Measurements from ENCODE around the gene DKC1. TPM values are rescaled to one million over a fixed set of nuclear protein-coding genes. Genes with fewer than 3 reads are reported as not detected.

DKC1 gene
- total RNA-seq, 3 donors from 2014 or later (not counting 1 experiment from before 2014, with no cell fraction given) = 41.8 to 54.3 (median 53.9) TPM

DNA sequence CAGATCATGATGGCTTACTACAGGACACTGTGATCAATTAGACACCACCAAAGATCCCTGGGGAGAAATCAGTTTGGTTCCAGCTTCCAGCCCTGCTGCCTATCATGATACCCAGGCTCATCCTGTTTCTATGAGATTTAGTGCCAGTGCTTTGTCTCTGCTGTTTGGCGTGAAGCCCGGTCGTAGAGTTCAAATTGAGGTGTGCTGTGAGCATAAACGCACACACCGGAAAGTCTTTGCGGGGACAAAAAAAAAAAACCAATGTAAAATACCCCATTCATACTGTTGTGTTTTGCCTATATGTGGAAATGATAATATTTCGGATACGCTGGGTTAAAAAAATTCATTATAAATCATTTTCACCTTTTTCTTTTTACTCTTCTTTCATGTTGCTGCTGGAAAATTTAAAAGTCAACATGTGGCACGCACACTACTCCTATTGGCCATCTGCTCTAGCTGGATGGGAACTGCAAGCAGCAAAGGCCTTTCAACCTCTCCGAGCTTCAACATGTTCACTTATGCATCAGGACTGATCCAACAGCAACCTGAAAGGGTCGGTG, 607 bp upstream of the DKC1 start:
- intact Hi-C loops (cut with micrococcal nuclease) = loop anchor here (1.0 kb wide), 1 partner anchor 12 kb away; no protein-coding TSS in a partner anchor
- no peaks in the 10 kb centered on the region for H3K27me3 Mint-ChIP-seq (ENCODE audit: low read depth in 2 of 2)
- Histone ChIP-seq H3K9me3 (ENCODE audit: control insufficient read depth, insufficient read depth, low read length) (no peaks in the 10 kb centered on the region), H3K27ac (ENCODE audit: low read length) (peak overlapping the region; percentile 79), H3K27me3 (ENCODE audit: control insufficient read depth, insufficient read depth, low read length) (no peaks in the 10 kb centered on the region), H3K4me3 (ENCODE audit: low read length) (peak overlapping the region; percentile 56), H3K4me1 (ENCODE audit: control insufficient read depth, insufficient read depth, low read length) (peaks cover 21% of the 10 kb centered on the region), H3K36me3 (ENCODE audit: control insufficient read depth, insufficient read depth, low read length) (peaks cover 18% of the 10 kb centered on the region)
- no peaks in the 10 kb centered on the region for H3K36me3 Mint-ChIP-seq
- peaks cover 0 to 6% of the 10 kb centered on the region in 2 donors for H3K4me1 Mint-ChIP-seq
- TF ChIP-seq, protein P1, sequence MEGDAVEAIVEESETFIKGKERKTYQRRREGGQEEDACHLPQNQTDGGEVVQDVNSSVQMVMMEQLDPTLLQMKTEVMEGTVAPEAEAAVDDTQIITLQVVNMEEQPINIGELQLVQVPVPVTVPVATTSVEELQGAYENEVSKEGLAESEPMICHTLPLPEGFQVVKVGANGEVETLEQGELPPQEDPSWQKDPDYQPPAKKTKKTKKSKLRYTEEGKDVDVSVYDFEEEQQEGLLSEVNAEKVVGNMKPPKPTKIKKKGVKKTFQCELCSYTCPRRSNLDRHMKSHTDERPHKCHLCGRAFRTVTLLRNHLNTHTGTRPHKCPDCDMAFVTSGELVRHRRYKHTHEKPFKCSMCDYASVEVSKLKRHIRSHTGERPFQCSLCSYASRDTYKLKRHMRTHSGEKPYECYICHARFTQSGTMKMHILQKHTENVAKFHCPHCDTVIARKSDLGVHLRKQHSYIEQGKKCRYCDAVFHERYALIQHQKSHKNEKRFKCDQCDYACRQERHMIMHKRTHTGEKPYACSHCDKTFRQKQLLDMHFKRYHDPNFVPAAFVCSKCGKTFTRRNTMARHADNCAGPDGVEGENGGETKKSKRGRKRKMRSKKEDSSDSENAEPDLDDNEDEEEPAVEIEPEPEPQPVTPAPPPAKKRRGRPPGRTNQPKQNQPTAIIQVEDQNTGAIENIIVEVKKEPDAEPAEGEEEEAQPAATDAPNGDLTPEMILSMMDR (IDR thresholded peaks at IDR 0.05) = no peak
- peak overlapping the region; percentile 87 for H3K4me3 Mint-ChIP-seq
- WGBS (ENCODE audit: insufficient coverage) = 3% methylated on average over 3 of the region's 11 CpGs
- H3K27ac Mint-ChIP-seq = peak overlapping the region; percentile 89 to 91
- DNase-seq = peak in 1 of 2 donors; percentile 54
- H3K9me3 Mint-ChIP-seq = no peaks in the 10 kb centered on the region
- no peak for ATAC-seq

DNA sequence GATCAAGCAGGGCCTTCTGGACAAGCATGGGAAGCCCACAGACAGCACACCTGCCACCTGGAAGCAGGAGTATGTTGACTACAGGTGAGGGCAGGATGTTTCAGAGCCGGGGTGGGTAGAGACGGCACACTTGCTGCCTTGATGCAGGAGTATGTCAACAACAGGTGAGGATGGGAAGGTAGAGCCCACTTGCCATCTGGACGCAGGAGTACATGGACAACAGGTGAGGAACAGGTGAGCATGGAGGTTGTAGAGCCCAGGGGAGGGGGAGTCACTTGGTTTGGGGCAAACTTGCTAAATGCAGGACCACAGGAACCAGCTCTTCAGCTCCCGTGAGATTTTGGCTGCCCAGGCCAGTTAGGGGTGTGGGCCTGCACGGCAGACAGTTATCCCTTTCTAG, 12.0 kb downstream of the DKC1 start:
- no peak overlapping the region for H3K4me3 Mint-ChIP-seq
- H3K4me1 Mint-ChIP-seq = peaks cover 0 to 4% of the 10 kb centered on the region in 2 donors
- Histone ChIP-seq H3K9me3 (ENCODE audit: control insufficient read depth, insufficient read depth, low read length) (no peaks in the 10 kb centered on the region), H3K4me1 (ENCODE audit: control insufficient read depth, insufficient read depth, low read length) (no peaks in the 10 kb centered on the region), H3K27ac (ENCODE audit: low read length) (no peak overlapping the region), H3K36me3 (ENCODE audit: control insufficient read depth, insufficient read depth, low read length) (peaks cover 36% of the 10 kb centered on the region), H3K27me3 (ENCODE audit: control insufficient read depth, insufficient read depth, low read length) (no peaks in the 10 kb centered on the region), H3K4me3 (ENCODE audit: low read length) (no peak overlapping the region)
- TF ChIP-seq, protein P1 (IDR thresholded peaks at IDR 0.05) = no peak
- DNase-seq (no peak), ATAC-seq (no peak)
- no peak overlapping the region for H3K27ac Mint-ChIP-seq
- 93% methylated on average over 5 of the region's 5 CpGs for WGBS (ENCODE audit: insufficient coverage)
- no peaks in the 10 kb centered on the region for H3K9me3 Mint-ChIP-seq
- no peaks in the 10 kb centered on the region for H3K27me3 Mint-ChIP-seq (ENCODE audit: low read depth in 2 of 2)
- intact Hi-C loops (cut with micrococcal nuclease) = no loop called here
- peaks cover 8% of the 10 kb centered on the region for H3K36me3 Mint-ChIP-seq

DNA sequence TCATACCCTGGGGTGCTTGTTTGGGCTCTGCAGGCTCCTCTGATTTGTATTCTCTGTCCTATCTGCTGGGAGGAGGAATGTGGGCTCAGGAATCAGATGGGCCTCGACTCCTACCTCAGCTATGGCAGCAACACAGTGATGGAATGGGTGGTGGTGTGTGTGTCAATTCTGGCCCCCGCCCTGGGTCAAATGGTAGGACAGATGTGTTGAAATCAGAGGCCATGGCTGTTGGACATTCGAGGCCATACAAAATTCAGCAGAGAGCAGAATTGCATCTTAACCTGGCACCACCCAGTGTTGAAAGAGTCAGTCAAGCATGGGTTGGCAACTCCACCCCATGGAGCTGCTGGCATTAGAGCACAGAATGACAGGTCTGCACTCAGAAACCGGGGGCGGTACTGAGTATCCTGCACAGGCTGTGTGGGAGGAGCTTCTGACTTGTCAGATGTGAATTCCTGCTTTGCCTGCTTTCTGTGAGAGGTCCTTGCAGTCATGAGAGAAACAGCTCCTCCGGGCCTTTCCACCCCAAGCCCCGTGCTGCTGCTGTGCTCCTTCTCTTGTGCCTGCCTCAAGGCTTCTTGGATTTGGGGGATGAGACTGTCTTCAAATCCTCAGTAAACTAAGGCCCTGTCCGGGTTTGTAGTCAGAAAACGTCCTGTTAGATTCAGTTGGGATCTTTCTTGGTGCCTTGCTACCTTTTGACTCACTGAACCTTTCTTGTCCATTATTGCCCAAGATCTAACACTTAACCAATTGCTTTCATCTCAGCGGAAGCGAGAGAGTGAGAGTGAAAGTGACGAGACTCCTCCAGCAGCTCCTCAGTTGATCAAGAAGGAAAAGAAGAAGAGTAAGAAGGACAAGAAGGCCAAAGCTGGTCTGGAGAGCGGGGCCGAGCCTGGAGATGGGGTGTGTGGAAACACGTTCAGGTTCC, 13.0 kb downstream of the DKC1 start:
- H3K36me3 Mint-ChIP-seq = peaks cover 8% of the 10 kb centered on the region
- H3K4me3 Mint-ChIP-seq = no peak overlapping the region
- H3K4me3 ChIP-seq (ENCODE audit: low read length) = no peak overlapping the region
- WGBS (ENCODE audit: insufficient coverage) = 86% methylated on average over 12 of the region's 15 CpGs
- H3K27ac ChIP-seq (ENCODE audit: low read length) = no peak overlapping the region
- H3K4me1 Mint-ChIP-seq = peaks cover 0 to 4% of the 10 kb centered on the region in 2 donors
- no peaks in the 10 kb centered on the region for H3K27me3 ChIP-seq (ENCODE audit: control insufficient read depth, insufficient read depth, low read length)
- DNase-seq = no peak
- H3K36me3 ChIP-seq (ENCODE audit: control insufficient read depth, insufficient read depth, low read length) = peaks cover 35% of the 10 kb centered on the region
- no peaks in the 10 kb centered on the region for H3K9me3 ChIP-seq (ENCODE audit: control insufficient read depth, insufficient read depth, low read length)
- H3K4me1 ChIP-seq (ENCODE audit: control insufficient read depth, insufficient read depth, low read length) = no peaks in the 10 kb centered on the region
- no peak overlapping the region for H3K27ac Mint-ChIP-seq
- TF ChIP-seq, protein P1 (IDR thresholded peaks at IDR 0.05) = no peak
- H3K9me3 Mint-ChIP-seq = no peaks in the 10 kb centered on the region
- ATAC-seq = no peak
- H3K27me3 Mint-ChIP-seq (ENCODE audit: low read depth in 2 of 2) = no peaks in the 10 kb centered on the region
- intact Hi-C loops (cut with micrococcal nuclease) = no loop called here

Data from natural killer cell (primary cell).